WTC11 (cell line): ENCODE measurements around the gene TNK2.

Source experiments
- ATF2 ChIP-seq: sonication (generic); formaldehyde crosslinking; IDR thresholded peaks from 2 replicates; pipeline ENCODE4 v1.8.1; 2022; ENCODE audit warnings: low read depth, missing genetic modification reagents, borderline replicate concordance
- CREB1 ChIP-seq: sonication (generic); formaldehyde crosslinking; IDR thresholded peaks from 2 replicates; pipeline ENCODE4 v1.8.0; 2023; ENCODE audit warnings: mild to moderate bottlenecking, missing genetic modification reagents
- CTCF ChIP-seq: fragments of 200-600 bp; IDR thresholded peaks from 2 replicates; pipeline ENCODE4 v1.8.0; 2022; ENCODE audit warnings: antibody characterized with exemption
- RELA ChIP-seq: sonication (generic); formaldehyde crosslinking; IDR thresholded peaks from 2 replicates; pipeline ENCODE4 v1.8.1; 2022; ENCODE audit warnings: missing genetic modification reagents, mild to moderate bottlenecking, borderline replicate concordance
- TEAD4 ChIP-seq: sonication (generic); formaldehyde crosslinking; IDR thresholded peaks from 2 replicates; pipeline ENCODE4 v1.8.0; 2022; ENCODE audit warnings: mild to moderate bottlenecking, missing genetic modification reagents
- TF ChIP-seq, protein P1 (sequence below): sonication (generic); formaldehyde crosslinking; IDR thresholded peaks from 2 replicates; pipeline ENCODE4 v1.8.0; 2022; ENCODE audit warnings: mild to moderate bottlenecking, missing genetic modification reagents

DNA sequence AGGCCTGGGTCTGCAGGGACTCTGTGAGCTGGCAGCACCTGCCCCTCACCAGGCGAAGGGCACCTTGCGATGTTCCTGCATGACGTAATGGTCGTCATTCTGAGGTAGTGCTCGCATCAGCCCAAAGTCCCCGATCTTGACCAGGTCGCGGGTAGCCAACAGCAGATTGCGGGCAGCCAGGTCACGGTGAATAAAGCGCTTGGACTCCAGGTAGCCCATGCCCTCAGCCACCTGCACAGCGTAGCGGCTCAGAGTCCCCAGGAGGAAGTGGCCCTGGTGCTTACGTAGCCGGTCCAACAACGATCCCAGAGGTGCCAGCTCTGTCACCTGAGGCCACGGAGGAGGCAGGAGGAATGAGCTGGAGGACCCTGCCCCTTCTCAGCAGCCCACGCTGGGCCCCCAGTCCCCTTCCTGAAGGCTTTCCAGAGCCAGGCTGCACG, 26.3 kb downstream of the TNK2 start:
- TF ChIP-seq ATF2 (CRISPR knock-in tag) (no peak), CTCF (no peak), TEAD4 (CRISPR knock-in tag) (no peak), CREB1 (CRISPR knock-in tag) (no peak), RELA (CRISPR knock-in tag) (no peak)
- TF ChIP-seq, protein P1, sequence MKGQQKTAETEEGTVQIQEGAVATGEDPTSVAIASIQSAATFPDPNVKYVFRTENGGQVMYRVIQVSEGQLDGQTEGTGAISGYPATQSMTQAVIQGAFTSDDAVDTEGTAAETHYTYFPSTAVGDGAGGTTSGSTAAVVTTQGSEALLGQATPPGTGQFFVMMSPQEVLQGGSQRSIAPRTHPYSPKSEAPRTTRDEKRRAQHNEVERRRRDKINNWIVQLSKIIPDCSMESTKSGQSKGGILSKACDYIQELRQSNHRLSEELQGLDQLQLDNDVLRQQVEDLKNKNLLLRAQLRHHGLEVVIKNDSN = no peak
